Gastrocnemius medialis (tissue), 4 donors: ENCODE results near the gene KCP.

ENCODE experiments used
- CTCF ChIP-seq, 5 experiments: fragments of 450-650 bp in 3 of 5; fragments of 200-600 bp in 2 of 5; sonication (generic) in 2 of 5; IDR thresholded peaks in 4 of 5; conservative IDR thresholded peaks in 1 of 5; 1 replicate in 4 of 5; 2 replicates in 1 of 5; pipeline ENCODE4 v1.5.1; 2016 to 2019; ENCODE audit warnings: antibody characterized with exemption in 5 of 5, mild to moderate bottlenecking in 3 of 5, moderate library complexity in 3 of 5
- POLR2A ChIP-seq, 2 donors: fragments of 450-650 bp; IDR thresholded peaks; one replicate each; pipeline ENCODE4 v1.6.1; 2017; ENCODE audit warnings: antibody characterized with exemption in 2 of 2, mild to moderate bottlenecking in 2 of 2, moderate library complexity in 2 of 2

- no peak for TF ChIP-seq CTCF (IDR thresholded peaks at IDR 0.05 in 4 of 5, conservative IDR thresholded peaks at IDR 0.05 in 1 of 5)
- no peak for TF ChIP-seq POLR2A (IDR thresholded peaks at IDR 0.05)
These were observed 42.5 kb downstream of the KCP start for GRCh38 chr7:128867842-128868623.
